HEK293 (cell line): ENCODE data around the gene TTLL11.

Experiments
- CTCF ChIA-PET: fragments of 350-600 bp; formaldehyde crosslinking; extraction: SDS; loops from one replicate; lab custom pipeline; 2021; ENCODE audit warnings: antibody characterized with exemption; lab: Yijun Ruan, JAX
- POLR2A ChIA-PET: fragments of 300-600 bp; formaldehyde crosslinking; extraction: SDS; loops from one replicate; lab custom pipeline; 2020; ENCODE audit warnings: antibody characterized with exemption, inconsistent platforms; lab: Yijun Ruan, JAX
- H3K27ac ChIP-seq: fragments of 200-500 bp; sonication (Bioruptor generic); 2 replicates; pipeline ENCODE4 v1.5.1; 2014; ENCODE audit warnings: low read depth, low read length, control low read depth, inconsistent platforms; ENCODE audit errors: extremely low read depth
- H3K36me3 ChIP-seq, 2 experiments: fragments of 200-500 bp in 1 of 2; sonication (Bioruptor generic) in 1 of 2; 1 replicate in 1 of 2; 2 replicates in 1 of 2; pipeline ENCODE4 v1.5.1; 2014 to 2017; ENCODE audit warnings: inconsistent platforms in 2 of 2, low read length in 2 of 2; ENCODE audit not compliant: control insufficient read depth in 2 of 2, insufficient read depth in 1 of 2
- H3K4me1 ChIP-seq: fragments of 200-500 bp; sonication (Bioruptor generic); 2 replicates; pipeline ENCODE4 v1.5.1; 2014; ENCODE audit warnings: mild to moderate bottlenecking, low read length, inconsistent platforms; ENCODE audit not compliant: control insufficient read depth, insufficient read depth
- H3K4me3 ChIP-seq: 2 replicates; pipeline ENCODE4 v1.5.1; 2011; ENCODE audit warnings: low read depth, mild to moderate bottlenecking, control low read depth, low read length, moderate library complexity
- H3K9me3 ChIP-seq: fragments of 200-500 bp; sonication (Bioruptor generic); 2 replicates; pipeline ENCODE4 v1.5.1; 2014; ENCODE audit warnings: low read depth, low read length, inconsistent platforms; ENCODE audit not compliant: control insufficient read depth, insufficient read depth
- GFI1B ChIP-seq: fragments of 450-650 bp; formaldehyde crosslinking; IDR thresholded peaks from 2 replicates; pipeline ENCODE4 v1.5.1; 2016; ENCODE audit warnings: missing biosample characterization, missing genetic modification characterization
- MEIS1 ChIP-seq: sonication (generic); formaldehyde crosslinking; IDR thresholded peaks from 2 replicates; pipeline ENCODE4 v1.8.1; 2022; ENCODE audit warnings: missing genetic modification reagents, mild to moderate bottlenecking, borderline replicate concordance
- REPIN1 ChIP-seq: fragments of 450-650 bp; formaldehyde crosslinking; IDR thresholded peaks from 2 replicates; pipeline ENCODE4 v1.5.1; 2017; ENCODE audit warnings: missing biosample characterization, missing genetic modification characterization, low read depth
- ZBTB17 ChIP-seq: fragments of 450-650 bp; formaldehyde crosslinking; IDR thresholded peaks from 2 replicates; pipeline ENCODE4 v1.5.1; 2016; ENCODE audit warnings: missing biosample characterization, missing genetic modification characterization
- ZFP41 ChIP-seq: fragments of 450-650 bp; formaldehyde crosslinking; IDR thresholded peaks from 2 replicates; pipeline ENCODE4 v1.5.1; 2016; ENCODE audit warnings: missing biosample characterization, missing genetic modification characterization, borderline replicate concordance
- ZIC2 ChIP-seq: fragments of 450-650 bp; formaldehyde crosslinking; IDR thresholded peaks from 2 replicates; pipeline ENCODE4 v1.5.1; 2016; ENCODE audit warnings: missing biosample characterization, missing genetic modification characterization
- ZNF169 ChIP-seq: fragments of 450-650 bp; formaldehyde crosslinking; IDR thresholded peaks from 2 replicates; pipeline ENCODE4 v1.5.1; 2016; ENCODE audit warnings: missing biosample characterization, missing genetic modification characterization
- ZNF311 ChIP-seq: fragments of 450-650 bp; formaldehyde crosslinking; IDR thresholded peaks from 2 replicates; pipeline ENCODE4 v1.5.1; 2017; ENCODE audit warnings: missing biosample characterization, missing genetic modification characterization, borderline replicate concordance
- ZNF335 ChIP-seq: fragments of 450-650 bp; formaldehyde crosslinking; conservative IDR thresholded peaks from 2 replicates; pipeline ENCODE4 v1.5.1; 2016; ENCODE audit warnings: missing biosample characterization, missing genetic modification characterization
- ZNF37A ChIP-seq: fragments of 450-650 bp; IDR thresholded peaks from 2 replicates; pipeline ENCODE4 v1.5.1; 2018; ENCODE audit warnings: missing biosample characterization, missing genetic modification characterization
- ZNF548 ChIP-seq: fragments of 450-650 bp; formaldehyde crosslinking; IDR thresholded peaks from 2 replicates; pipeline ENCODE4 v1.5.1; 2016; ENCODE audit warnings: missing biosample characterization, missing genetic modification characterization
- ZNF555 ChIP-seq: fragments of 450-650 bp; formaldehyde crosslinking; conservative IDR thresholded peaks from 2 replicates; pipeline ENCODE4 v1.5.1; 2017; ENCODE audit warnings: missing biosample characterization, mild to moderate bottlenecking, missing genetic modification characterization, inconsistent platforms
- ZNF621 ChIP-seq: fragments of 450-650 bp; formaldehyde crosslinking; IDR thresholded peaks from 2 replicates; pipeline ENCODE4 v1.5.1; 2017; ENCODE audit warnings: missing biosample characterization, missing genetic modification characterization
- ZNF626 ChIP-seq: fragments of 450-650 bp; sonication (Bioruptor Pico); formaldehyde crosslinking; IDR thresholded peaks from 2 replicates; pipeline ENCODE4 v1.5.1; 2018; ENCODE audit warnings: missing biosample characterization, missing genetic modification characterization, inconsistent platforms
- ZNF677 ChIP-seq: fragments of 450-650 bp; IDR thresholded peaks from 2 replicates; pipeline ENCODE4 v1.5.0; 2018; ENCODE audit warnings: missing biosample characterization, mild to moderate bottlenecking, missing genetic modification characterization, moderate library complexity
- ZNF792 ChIP-seq: fragments of 450-650 bp; formaldehyde crosslinking; IDR thresholded peaks from 2 replicates; pipeline ENCODE4 v1.5.1; 2016; ENCODE audit warnings: missing biosample characterization, missing genetic modification characterization
- TF ChIP-seq, protein P1 (sequence below): fragments of 450-650 bp; formaldehyde crosslinking; IDR thresholded peaks from 2 replicates; pipeline ENCODE4; 2016; ENCODE audit warnings: missing biosample characterization, missing genetic modification characterization
- TF ChIP-seq, protein P2 (sequence below): fragments of 450-650 bp; formaldehyde crosslinking; optimal IDR thresholded peaks from 2 replicates; pipeline ENCODE3; 2016; ENCODE audit warnings: missing biosample characterization, mild to moderate bottlenecking, missing genetic modification characterization
- TF ChIP-seq, protein P3 (sequence below): fragments of 450-650 bp; formaldehyde crosslinking; IDR thresholded peaks from 2 replicates; pipeline ENCODE4 v1.5.1; 2016; ENCODE audit warnings: missing biosample characterization, missing genetic modification characterization
- TF ChIP-seq, protein P4 (sequence below): fragments of 450-650 bp; formaldehyde crosslinking; IDR thresholded peaks from 2 replicates; pipeline ENCODE4 v1.5.1; 2017; ENCODE audit warnings: missing biosample characterization, missing genetic modification characterization

TTLL11 gene

DNA sequence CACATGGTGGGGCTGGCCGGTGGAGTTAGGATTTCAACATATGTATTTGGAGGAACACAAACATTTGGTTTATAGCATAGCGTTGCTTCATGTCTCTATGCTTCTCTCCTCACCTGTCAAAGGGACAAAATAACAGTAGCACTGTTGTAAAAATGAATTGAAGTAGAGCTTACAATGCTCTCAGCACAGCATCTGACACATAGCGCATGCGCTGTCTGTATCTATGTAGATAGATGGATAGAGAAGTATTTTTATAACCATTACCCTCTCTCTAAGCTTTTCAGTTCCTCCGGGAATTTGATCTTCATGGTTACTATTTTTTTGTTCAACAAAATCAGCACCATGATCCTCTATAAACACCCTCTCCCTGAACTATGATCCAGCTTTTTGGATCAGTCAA lies 166.0 kb downstream of the TTLL11 start (continued):
- no peak for TF ChIP-seq ZNF555 (tag by site-specific recombination)
- TF ChIP-seq, protein P1, sequence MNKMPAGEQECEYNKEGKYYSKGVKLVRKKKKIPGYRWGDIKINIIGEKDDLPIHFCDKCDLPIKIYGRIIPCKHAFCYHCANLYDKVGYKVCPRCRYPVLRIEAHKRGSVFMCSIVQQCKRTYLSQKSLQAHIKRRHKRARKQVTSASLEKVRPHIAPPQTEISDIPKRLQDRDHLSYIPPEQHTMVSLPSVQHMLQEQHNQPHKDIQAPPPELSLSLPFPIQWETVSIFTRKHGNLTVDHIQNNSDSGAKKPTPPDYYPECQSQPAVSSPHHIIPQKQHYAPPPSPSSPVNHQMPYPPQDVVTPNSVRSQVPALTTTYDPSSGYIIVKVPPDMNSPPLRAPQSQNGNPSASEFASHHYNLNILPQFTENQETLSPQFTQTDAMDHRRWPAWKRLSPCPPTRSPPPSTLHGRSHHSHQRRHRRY (tag by site-specific recombination), result no peak
- no peak for TF ChIP-seq MEIS1 (CRISPR knock-in tag)
- TF ChIP-seq ZNF335, result no peak
- TF ChIP-seq REPIN1 (tag by site-specific recombination), result no peak
- TF ChIP-seq, protein P2, sequence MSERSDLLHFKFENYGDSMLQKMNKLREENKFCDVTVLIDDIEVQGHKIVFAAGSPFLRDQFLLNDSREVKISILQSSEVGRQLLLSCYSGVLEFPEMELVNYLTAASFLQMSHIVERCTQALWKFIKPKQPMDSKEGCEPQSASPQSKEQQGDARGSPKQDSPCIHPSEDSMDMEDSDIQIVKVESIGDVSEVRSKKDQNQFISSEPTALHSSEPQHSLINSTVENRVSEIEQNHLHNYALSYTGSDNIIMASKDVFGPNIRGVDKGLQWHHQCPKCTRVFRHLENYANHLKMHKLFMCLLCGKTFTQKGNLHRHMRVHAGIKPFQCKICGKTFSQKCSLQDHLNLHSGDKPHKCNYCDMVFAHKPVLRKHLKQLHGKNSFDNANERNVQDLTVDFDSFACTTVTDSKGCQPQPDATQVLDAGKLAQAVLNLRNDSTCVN (tag by site-specific recombination), result no peak
- TF ChIP-seq ZBTB17 (tag by site-specific recombination), result no peak
- TF ChIP-seq GFI1B, result no peak
- TF ChIP-seq, protein P3, sequence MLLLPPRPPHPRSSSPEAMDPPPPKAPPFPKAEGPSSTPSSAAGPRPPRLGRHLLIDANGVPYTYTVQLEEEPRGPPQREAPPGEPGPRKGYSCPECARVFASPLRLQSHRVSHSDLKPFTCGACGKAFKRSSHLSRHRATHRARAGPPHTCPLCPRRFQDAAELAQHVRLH, result no peak
- no peak for TF ChIP-seq ZNF626 (tag by site-specific recombination)
- no peak for TF ChIP-seq ZNF677 (tag by site-specific recombination)
- no peak for TF ChIP-seq ZNF169 (tag by site-specific recombination)

DNA sequence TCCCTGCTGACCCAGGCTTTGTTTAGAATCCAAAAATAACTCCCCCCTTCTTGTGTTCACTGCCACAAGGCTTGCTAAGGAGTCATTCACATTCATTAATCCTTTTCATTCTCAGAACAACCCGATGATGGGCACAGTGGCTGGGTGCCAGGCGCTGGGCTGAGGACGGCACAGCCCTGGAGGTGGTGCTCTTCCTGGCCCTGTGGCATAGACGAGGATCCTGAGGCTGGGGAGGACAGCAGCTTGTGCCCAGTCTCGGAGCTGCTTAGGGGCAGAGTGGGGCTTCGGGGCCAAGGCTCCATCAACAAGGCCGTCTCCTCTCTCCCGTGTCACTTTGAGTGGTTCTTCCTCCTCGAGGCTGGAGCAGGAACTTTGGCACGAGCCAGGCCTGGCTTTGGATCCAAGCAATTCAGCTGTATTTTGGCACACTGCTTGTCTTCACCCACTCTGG lies 166.7 kb downstream of the TTLL11 start:
- POLR2A ChIA-PET, result no interaction called here

DNA sequence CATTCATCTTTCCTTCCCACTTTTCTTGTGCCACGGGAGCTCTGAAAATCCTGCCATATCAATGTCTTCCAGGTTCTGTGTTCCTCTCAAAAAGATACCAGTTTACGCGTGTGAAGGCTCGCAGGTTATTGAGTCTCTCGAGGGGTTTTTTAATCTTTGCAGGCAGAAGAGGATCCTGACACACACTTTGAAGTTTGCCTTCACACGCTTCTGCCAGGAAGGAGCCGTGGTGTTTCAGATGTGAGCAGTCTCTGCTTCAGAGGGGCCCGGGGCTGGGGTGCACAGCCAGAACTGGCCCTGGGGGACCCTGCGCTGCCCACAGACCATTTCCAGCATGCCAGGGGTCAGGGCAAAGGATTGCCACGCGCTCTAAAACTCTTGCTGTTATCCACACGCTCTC lies 167.2 kb downstream of the TTLL11 start:
- no peak overlapping the region for H3K4me3 ChIP-seq
- ChIA-PET POLR2A (no interaction called here), CTCF (no interaction called here)
- no peak overlapping the region for H3K27ac ChIP-seq
- H3K36me3 ChIP-seq, result no peaks in the 10 kb centered on the region
- TF ChIP-seq ZNF37A (tag by site-specific recombination), result no peak
- 0 out of 2 replicates have a peak, but pooled peaks have one; percentile 12 for TF ChIP-seq ZIC2 (tag by site-specific recombination)
- no peak for TF ChIP-seq ZNF548 (tag by site-specific recombination)
- H3K9me3 ChIP-seq, result no peaks in the 10 kb centered on the region
- peaks cover 8% of the 10 kb centered on the region for H3K4me1 ChIP-seq

More for the DNA sequence above, 166.7 kb downstream of the TTLL11 start:
- H3K9me3 ChIP-seq, result no peaks in the 10 kb centered on the region
- H3K4me3 ChIP-seq, result no peak overlapping the region
- H3K27ac ChIP-seq, result no peak overlapping the region
- 0 out of 2 replicates have a peak, but pooled peaks cover 4% of the 10 kb centered on the region for H3K4me1 ChIP-seq
- no peak for TF ChIP-seq ZNF621 (tag by site-specific recombination)
- TF ChIP-seq, all 188 proteins: peak for 0
- CTCF ChIA-PET, result no interaction called here
- no peaks in the 10 kb centered on the region for H3K36me3 ChIP-seq

DNA sequence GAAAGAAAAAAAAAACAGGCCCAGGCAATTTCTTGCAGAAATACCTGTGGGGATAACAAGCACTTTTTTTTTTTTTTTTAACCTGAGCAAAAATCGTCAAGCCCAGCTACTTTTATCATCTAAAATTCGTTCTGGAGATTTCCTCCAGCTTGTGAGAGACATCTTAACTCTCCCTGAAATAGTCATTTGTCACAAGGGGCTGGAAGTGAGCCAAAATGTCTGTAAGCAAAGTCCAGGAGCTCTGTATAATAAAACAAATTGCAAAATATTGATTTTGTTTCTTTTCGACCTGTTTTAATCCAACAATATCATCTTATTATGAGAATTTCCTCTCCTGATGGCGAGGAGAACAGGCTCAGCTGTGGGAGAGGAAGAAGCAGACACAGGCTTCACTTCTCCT lies 168.4 kb downstream of the TTLL11 start:
- no peak overlapping the region for H3K27ac ChIP-seq
- H3K9me3 ChIP-seq, result no peaks in the 10 kb centered on the region
- POLR2A ChIA-PET, result interaction anchor here (0.7 kb wide), 1 partner anchor 295 kb away, joined by 6 read pairs; no protein-coding TSS in a partner anchor
- H3K36me3 ChIP-seq, result no peaks in the 10 kb centered on the region
- H3K4me1 ChIP-seq, result peaks cover 9% of the 10 kb centered on the region
- CTCF ChIA-PET, result interaction anchor here (0.8 kb wide), 1 partner anchor 379 kb away, joined by 3 read pairs; no protein-coding TSS in a partner anchor
- TF ChIP-seq ZFP41 (tag by site-specific recombination) (no peak), ZNF311 (no peak), ZNF792 (tag by site-specific recombination) (no peak)
- TF ChIP-seq, protein P4, sequence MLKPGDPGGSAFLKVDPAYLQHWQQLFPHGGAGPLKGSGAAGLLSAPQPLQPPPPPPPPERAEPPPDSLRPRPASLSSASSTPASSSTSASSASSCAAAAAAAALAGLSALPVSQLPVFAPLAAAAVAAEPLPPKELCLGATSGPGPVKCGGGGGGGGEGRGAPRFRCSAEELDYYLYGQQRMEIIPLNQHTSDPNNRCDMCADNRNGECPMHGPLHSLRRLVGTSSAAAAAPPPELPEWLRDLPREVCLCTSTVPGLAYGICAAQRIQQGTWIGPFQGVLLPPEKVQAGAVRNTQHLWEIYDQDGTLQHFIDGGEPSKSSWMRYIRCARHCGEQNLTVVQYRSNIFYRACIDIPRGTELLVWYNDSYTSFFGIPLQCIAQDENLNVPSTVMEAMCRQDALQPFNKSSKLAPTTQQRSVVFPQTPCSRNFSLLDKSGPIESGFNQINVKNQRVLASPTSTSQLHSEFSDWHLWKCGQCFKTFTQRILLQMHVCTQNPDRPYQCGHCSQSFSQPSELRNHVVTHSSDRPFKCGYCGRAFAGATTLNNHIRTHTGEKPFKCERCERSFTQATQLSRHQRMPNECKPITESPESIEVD (tag by site-specific recombination), result 0 out of 2 replicates have a peak, but pooled peaks have one; percentile 27
- H3K4me3 ChIP-seq, result no peak overlapping the region
